GM23338 (cell line): ENCODE results near the gene HS1BP3. TPM values are rescaled to one million over a fixed set of nuclear protein-coding genes. Genes with fewer than 3 reads are reported as not detected.

Experiments used
- ATAC-seq: fragments of 200-7000 bp; cut with Tn5 transposase; 3 replicates; pipeline ENCODE4 v1.9.1; 2020
- DNase-seq: peaks from one replicate; pipeline ENCODE4 v3.0.0-alpha.2; 2015; ENCODE audit warnings: low spot score
- H2AFZ ChIP-seq: fragments of 200-600 bp; sonication (generic); 2 replicates; pipeline ENCODE4 v1.8.0; 2016; ENCODE audit warnings: antibody characterized with exemption, mild to moderate bottlenecking, moderate library complexity
- H3F3A ChIP-seq: fragments of 200-600 bp; sonication (generic); replicated peaks from 2 replicates; pipeline ENCODE4 v1.8.0; 2017; ENCODE audit warnings: antibody characterized with exemption, mixed run types, low read depth
- H3K27ac ChIP-seq: fragments of 200-600 bp; sonication (generic); 2 replicates; pipeline ENCODE4 v1.6.1; 2016; ENCODE audit warnings: low read depth
- H3K27me3 ChIP-seq: fragments of 200-600 bp; sonication (generic); 2 replicates; pipeline ENCODE4 v1.8.0; 2016; ENCODE audit warnings: mild to moderate bottlenecking, mixed run types, moderate library complexity; ENCODE audit not compliant: insufficient read depth
- H3K36me3 ChIP-seq: fragments of 200-600 bp; sonication (generic); 2 replicates; pipeline ENCODE4 v1.8.0; 2016; ENCODE audit warnings: mild to moderate bottlenecking; ENCODE audit not compliant: insufficient read depth
- H3K4me1 ChIP-seq: fragments of 200-600 bp; sonication (generic); 2 replicates; pipeline ENCODE4 v1.8.0; 2016; ENCODE audit warnings: mild to moderate bottlenecking, moderate library complexity; ENCODE audit not compliant: insufficient read depth
- H3K4me2 ChIP-seq: fragments of 200-600 bp; sonication (generic); 2 replicates; pipeline ENCODE4 v1.7.1; 2017; ENCODE audit warnings: mixed run types
- H3K4me3 ChIP-seq: fragments of 200-600 bp; sonication (generic); 2 replicates; pipeline ENCODE4 v1.6.1; 2016; ENCODE audit warnings: mixed run types
- H3K79me2 ChIP-seq: fragments of 200-600 bp; sonication (generic); replicated peaks from 2 replicates; pipeline ENCODE4 v1.8.0; 2017; ENCODE audit warnings: mild to moderate bottlenecking; ENCODE audit not compliant: insufficient read depth
- H3K9me2 ChIP-seq: fragments of 200-600 bp; sonication (generic); 2 replicates; pipeline ENCODE4 v1.8.0; 2017; ENCODE audit not compliant: insufficient read depth
- H4K20me1 ChIP-seq: fragments of 200-600 bp; sonication (generic); replicated peaks from 2 replicates; pipeline ENCODE4 v1.8.0; 2017; ENCODE audit warnings: mild to moderate bottlenecking; ENCODE audit not compliant: insufficient read depth
- H3K27ac Mint-ChIP-seq: 2 replicates; pipeline ENCODE4 v1.8.0; 2020; ENCODE audit warnings: inconsistent platforms, mild to moderate bottlenecking, moderate library complexity, mixed read lengths
- H3K27me3 Mint-ChIP-seq: 3 replicates; pipeline ENCODE4 v1.8.0; 2022; ENCODE audit warnings: low read depth, mild to moderate bottlenecking, moderate library complexity, mixed read lengths, inconsistent platforms; ENCODE audit not compliant: insufficient read depth, poor library complexity
- H3K36me3 Mint-ChIP-seq: 3 replicates; pipeline ENCODE4 v1.8.0; 2021; ENCODE audit warnings: low read depth, mild to moderate bottlenecking, inconsistent platforms, moderate library complexity, mixed read lengths
- H3K4me1 Mint-ChIP-seq: 3 replicates; pipeline ENCODE4 v1.8.0; 2020; ENCODE audit warnings: mild to moderate bottlenecking, inconsistent platforms, mixed read lengths
- H3K4me3 Mint-ChIP-seq: 3 replicates; pipeline ENCODE4 v1.8.0; 2021; ENCODE audit warnings: moderate library complexity, mild to moderate bottlenecking, inconsistent platforms, mixed read lengths
- H3K9me3 Mint-ChIP-seq: 3 replicates; pipeline ENCODE4 v1.8.0; 2020; ENCODE audit warnings: moderate library complexity, mild to moderate bottlenecking, inconsistent platforms, mixed read lengths
- ETS1 ChIP-seq: IDR thresholded peaks from 2 replicates; pipeline ENCODE4 v1.6.1; 2016; ENCODE audit warnings: antibody characterized with exemption
- JUNB ChIP-seq: IDR thresholded peaks from one replicate; pipeline ENCODE4 v1.6.1; 2016; ENCODE audit warnings: antibody characterized with exemption; ENCODE audit not compliant: unreplicated experiment
- NANOG ChIP-seq: IDR thresholded peaks from 2 replicates; pipeline ENCODE4 v1.6.1; 2016; ENCODE audit warnings: antibody characterized with exemption, borderline replicate concordance
- POLR2AphosphoS5 ChIP-seq: IDR thresholded peaks from 2 replicates; pipeline ENCODE4 v1.6.1; 2016; ENCODE audit warnings: antibody characterized with exemption, low read depth
- REST ChIP-seq: IDR thresholded peaks from one replicate; pipeline ENCODE4 v1.6.1; 2018; ENCODE audit warnings: antibody characterized with exemption; ENCODE audit not compliant: unreplicated experiment
- STAT1 ChIP-seq: IDR thresholded peaks from one replicate; pipeline ENCODE4 v1.6.1; 2016; ENCODE audit warnings: antibody characterized with exemption; ENCODE audit not compliant: unreplicated experiment
- ZNF114 ChIP-seq: fragments of 250-450 bp; sonication (Bioruptor Pico); IDR thresholded peaks from 2 replicates; pipeline ENCODE4 v1.5.0; 2020; ENCODE audit warnings: mild to moderate bottlenecking, moderate library complexity
- ZNF462 ChIP-seq: fragments of 250-450 bp; sonication (Bioruptor Pico); IDR thresholded peaks from 2 replicates; pipeline ENCODE4 v1.5.0; 2020; ENCODE audit warnings: mild to moderate bottlenecking, moderate library complexity
- polyA plus RNA-seq: library from polyadenylated mRNA; unstranded; fragments of >200 nt; fragmentation: Nextera tagmentation; extraction: Ambion mirVana; gene quantifications from 2 replicates; pipeline ENCODE4 v1.2.1, GENCODE V29; 2016
- total RNA-seq: library from RNA; depleted of rRNA; stranded (reverse); fragments of >200 nt; shearing (Covaris generic); gene quantifications from 2 replicates; pipeline ENCODE4 v1.2.3, GENCODE V29; 2014
- TF ChIP-seq, protein P1 (sequence below), 2 experiments: fragments of 200-600 bp in 1 of 2; sonication (generic) in 1 of 2; conservative IDR thresholded peaks; 2 replicates each; pipeline versions ENCODE4 v1.5.1 to v1.6.1; 2016 to 2017; ENCODE audit warnings: antibody characterized with exemption in 2 of 2, low read depth in 2 of 2, mild to moderate bottlenecking in 2 of 2, moderate library complexity in 1 of 2

The HS1BP3 gene
- total and polyA plus RNA-seq, 2 experiments from 2014 or later, result 7.2 to 15.0 TPM

GRCh38 chr2:20595439-20596192, 55.3 kb downstream of the HS1BP3 start (continued):
- TF ChIP-seq STAT1 (no peak), ZNF114 (CRISPR knock-in tag) (no peak), POLR2AphosphoS5 (no peak), JUNB (no peak)
- TF ChIP-seq, protein P1, sequence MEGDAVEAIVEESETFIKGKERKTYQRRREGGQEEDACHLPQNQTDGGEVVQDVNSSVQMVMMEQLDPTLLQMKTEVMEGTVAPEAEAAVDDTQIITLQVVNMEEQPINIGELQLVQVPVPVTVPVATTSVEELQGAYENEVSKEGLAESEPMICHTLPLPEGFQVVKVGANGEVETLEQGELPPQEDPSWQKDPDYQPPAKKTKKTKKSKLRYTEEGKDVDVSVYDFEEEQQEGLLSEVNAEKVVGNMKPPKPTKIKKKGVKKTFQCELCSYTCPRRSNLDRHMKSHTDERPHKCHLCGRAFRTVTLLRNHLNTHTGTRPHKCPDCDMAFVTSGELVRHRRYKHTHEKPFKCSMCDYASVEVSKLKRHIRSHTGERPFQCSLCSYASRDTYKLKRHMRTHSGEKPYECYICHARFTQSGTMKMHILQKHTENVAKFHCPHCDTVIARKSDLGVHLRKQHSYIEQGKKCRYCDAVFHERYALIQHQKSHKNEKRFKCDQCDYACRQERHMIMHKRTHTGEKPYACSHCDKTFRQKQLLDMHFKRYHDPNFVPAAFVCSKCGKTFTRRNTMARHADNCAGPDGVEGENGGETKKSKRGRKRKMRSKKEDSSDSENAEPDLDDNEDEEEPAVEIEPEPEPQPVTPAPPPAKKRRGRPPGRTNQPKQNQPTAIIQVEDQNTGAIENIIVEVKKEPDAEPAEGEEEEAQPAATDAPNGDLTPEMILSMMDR (conservative IDR thresholded peaks at IDR 0.05; ENCODE audit: low read depth in 2 of 2), result no peak

DNA sequence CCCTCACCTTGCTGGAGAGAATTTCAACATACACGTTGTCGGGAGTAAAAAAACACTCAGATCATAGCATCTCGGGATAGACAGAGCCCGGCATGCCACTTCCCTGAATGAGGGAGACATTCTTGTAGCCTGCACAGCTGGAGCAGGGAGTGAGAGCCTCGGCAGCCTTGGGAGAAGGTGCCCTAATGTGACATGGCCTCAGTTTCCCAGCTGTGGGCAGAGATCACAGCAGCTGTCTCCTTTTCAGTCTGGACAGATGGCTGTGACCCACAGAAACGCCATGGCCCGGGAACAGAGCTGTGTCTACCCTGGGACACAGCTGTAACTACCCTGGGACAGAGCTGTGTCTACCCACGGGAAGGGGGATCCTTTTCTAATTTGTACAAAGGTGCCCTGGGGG, 55.9 kb downstream of the HS1BP3 start:
- Histone ChIP-seq H2AFZ (no peak overlapping the region), H3K9me2 (no peaks in the 10 kb centered on the region), H3F3A (no peaks in the 10 kb centered on the region), H3K36me3 (no peaks in the 10 kb centered on the region), H3K4me2 (no peak overlapping the region), H3K4me3 (no peak overlapping the region), H3K79me2 (no peaks in the 10 kb centered on the region), H3K4me1 (no peaks in the 10 kb centered on the region; the same call in 1 of the 2 replicates), H3K27me3 (no peaks in the 10 kb centered on the region), H3K27ac (no peak overlapping the region), H4K20me1 (no peaks in the 10 kb centered on the region)
- H3K36me3 Mint-ChIP-seq, result no peaks in the 10 kb centered on the region
- H3K9me3 Mint-ChIP-seq, result no peaks in the 10 kb centered on the region
- peaks cover 21% of the 10 kb centered on the region for H3K4me1 Mint-ChIP-seq
- H3K4me3 Mint-ChIP-seq, result no peak overlapping the region
- H3K27ac Mint-ChIP-seq, result no peak overlapping the region
- peaks cover 10% of the 10 kb centered on the region for H3K27me3 Mint-ChIP-seq
- ATAC-seq (no peak; the same call in 2 of the 3 replicates), DNase-seq (no peak)
- TF ChIP-seq ZNF462, result no peak
- no peak for TF ChIP-seq JUNB
- TF ChIP-seq REST, result no peak
- no peak for TF ChIP-seq POLR2AphosphoS5
- TF ChIP-seq STAT1, result no peak
- TF ChIP-seq ETS1, result no peak
- TF ChIP-seq NANOG, result no peak
- TF ChIP-seq, protein P1 (conservative IDR thresholded peaks at IDR 0.05; ENCODE audit: low read depth in 2 of 2), result no peak
